HepG2 (cell line): ENCODE measurements around the gene HNRNPA2B1. TPM values are rescaled to one million over a fixed set of nuclear protein-coding genes. Genes with fewer than 3 reads are reported as not detected.

Experiments
- ATAC-seq: fragments of 200-7000 bp; cut with Tn5 transposase; 3 replicates; pipeline ENCODE4 v1.9.1; 2020; ENCODE audit warnings: mild to moderate bottlenecking, moderate library complexity
- BruUV-seq: library from RNA; stranded (reverse); fragments of 400-500 nt; replicated peaks from 2 replicates; lab custom pipeline; 2021; lab: Mats Ljungman, UMichigan
- CTCF ChIA-PET: fragments of 300-600 bp; formaldehyde crosslinking; extraction: SDS; loops from one replicate; lab custom pipeline; 2021; ENCODE audit warnings: low total read pairs, inconsistent platforms, low intra/inter-chr PET ratio; lab: Yijun Ruan, JAX
- POLR2A ChIA-PET: fragments of 350-600 bp; sonication (Branson Sonifier 250); formaldehyde crosslinking; loops from one replicate; lab custom pipeline; 2020; ENCODE audit warnings: antibody characterized with exemption, inconsistent platforms; lab: Yijun Ruan, JAX
- DNase-seq: peaks from one replicate; pipeline ENCODE4 v3.0.0-alpha.2; 2015; ENCODE audit warnings: low spot score
- FAIRE-seq: peaks from 3 replicates; lab custom pipeline; 2011; peaks lifted over from hg19 to GRCh38; lab: Jason Lieb, UNC
- H2AFZ ChIP-seq: one replicate; pipeline ENCODE4 v1.6.1; 2011; ENCODE audit warnings: low read length, inconsistent platforms
- H3K27ac ChIP-seq: fragments of 300-600 bp; 3 replicates; pipeline ENCODE4 v1.8.0; 2011; ENCODE audit warnings: mixed run types, mild to moderate bottlenecking, mixed read lengths, low read length, inconsistent platforms; ENCODE audit not compliant: insufficient read depth; ENCODE audit errors: extremely low read length
- H3K27me3 ChIP-seq, 2 experiments: fragments of 200-600 bp in 1 of 2; 2 replicates in 1 of 2; 3 replicates in 1 of 2; pipeline versions ENCODE4 v1.6.0 to v1.8.0; 2011; ENCODE audit warnings: low read length in 2 of 2, mild to moderate bottlenecking in 2 of 2, moderate library complexity in 2 of 2, inconsistent platforms in 1 of 2; ENCODE audit not compliant: insufficient read depth in 2 of 2, control insufficient read depth in 1 of 2
- H3K36me3 ChIP-seq, 2 experiments: fragments of 200-600 bp in 1 of 2; replicated peaks in 1 of 2; 2 replicates in 1 of 2; 3 replicates in 1 of 2; pipeline versions ENCODE4 v1.5.1 to v1.8.0; 2011; ENCODE audit warnings: low read length in 2 of 2, inconsistent platforms in 1 of 2; ENCODE audit not compliant: insufficient read depth in 2 of 2, control insufficient read depth in 1 of 2
- H3K4me1 ChIP-seq: 2 replicates; pipeline ENCODE4 v1.5.1; 2012; ENCODE audit warnings: low read length, inconsistent platforms; ENCODE audit not compliant: insufficient read depth
- H3K4me2 ChIP-seq: 2 replicates; pipeline ENCODE4 v1.6.0; 2011; ENCODE audit warnings: low read depth, low read length, inconsistent platforms
- H3K4me3 ChIP-seq, 3 experiments: fragments of 200-600 bp in 1 of 3; sonication (generic), shearing (Covaris generic) in 1 of 3; replicated peaks in 1 of 3; 2 replicates each; pipeline ENCODE4 v1.5.1; 2011 to 2016; ENCODE audit warnings: low read length in 3 of 3, inconsistent platforms in 2 of 3, low read depth in 2 of 3, mild to moderate bottlenecking in 2 of 3, control low read depth in 1 of 3, mixed read lengths in 1 of 3; ENCODE audit not compliant: insufficient read depth in 1 of 3
- H3K79me2 ChIP-seq: one replicate; pipeline ENCODE4 v1.6.1; 2011; ENCODE audit warnings: low read length, inconsistent platforms; ENCODE audit not compliant: insufficient read depth
- H3K9ac ChIP-seq: 2 replicates; pipeline ENCODE4 v1.6.0; 2011; ENCODE audit warnings: mild to moderate bottlenecking, low read depth, low read length, inconsistent platforms; ENCODE audit not compliant: insufficient read depth
- H3K9me3 ChIP-seq: 2 replicates; pipeline ENCODE4 v1.5.1; 2012; ENCODE audit warnings: mild to moderate bottlenecking, low read length
- H4K20me1 ChIP-seq: 2 replicates; pipeline ENCODE4 v1.6.0; 2011; ENCODE audit warnings: inconsistent platforms, mild to moderate bottlenecking, low read length, moderate library complexity; ENCODE audit not compliant: insufficient read depth
- ELF3 ChIP-seq: IDR thresholded peaks from 2 replicates; pipeline ENCODE4 v1.6.1; 2016; ENCODE audit warnings: missing genetic modification reagents, missing compliant biosample characterization
- GLI4 ChIP-seq: sonication (generic); formaldehyde crosslinking; IDR thresholded peaks from 2 replicates; pipeline ENCODE4 v1.5.1; 2020; ENCODE audit warnings: missing genetic modification reagents, mild to moderate bottlenecking, moderate library complexity, borderline replicate concordance
- KAT7 ChIP-seq: IDR thresholded peaks from 2 replicates; pipeline ENCODE4 v1.6.1; 2018; ENCODE audit warnings: borderline replicate concordance, missing compliant biosample characterization
- KDM1A ChIP-seq: IDR thresholded peaks from 2 replicates; pipeline ENCODE4 v1.6.1; 2016; ENCODE audit warnings: missing compliant biosample characterization
- MYNN ChIP-seq: sonication (generic); formaldehyde crosslinking; IDR thresholded peaks from 2 replicates; pipeline ENCODE4 v1.4.0; 2020; ENCODE audit warnings: mild to moderate bottlenecking, low read depth, missing genetic modification reagents
- NCOR1 ChIP-seq: fragments of 200-600 bp; sonication (generic); IDR thresholded peaks from 2 replicates; pipeline ENCODE4 v1.7.0; 2017; ENCODE audit warnings: antibody characterized with exemption, low read length, borderline replicate concordance
- PLRG1 ChIP-seq: fragments of 450-650 bp; conservative IDR thresholded peaks from 2 replicates; pipeline ENCODE4 v1.6.1; 2016
- SALL1 ChIP-seq: sonication (generic); formaldehyde crosslinking; IDR thresholded peaks from 2 replicates; pipeline ENCODE4 v1.8.0; 2022; ENCODE audit warnings: mild to moderate bottlenecking, missing genetic modification reagents
- SIX4 ChIP-seq: sonication (generic); formaldehyde crosslinking; IDR thresholded peaks from 2 replicates; pipeline ENCODE4 v1.4.0; 2020; ENCODE audit warnings: missing genetic modification reagents
- SMAD9 ChIP-seq: sonication (generic); formaldehyde crosslinking; IDR thresholded peaks from 2 replicates; pipeline ENCODE4 v1.5.1; 2020; ENCODE audit warnings: mild to moderate bottlenecking, missing genetic modification reagents
- SP2 ChIP-seq: sonication (generic); formaldehyde crosslinking; IDR thresholded peaks from 2 replicates; pipeline ENCODE4 v1.5.1; 2020; ENCODE audit warnings: mild to moderate bottlenecking, missing genetic modification reagents
- SRSF9 ChIP-seq: fragments of 200-400 bp; formaldehyde crosslinking; IDR thresholded peaks from 2 replicates; pipeline ENCODE4 v1.6.1; 2018; ENCODE audit warnings: borderline replicate concordance, mild to moderate bottlenecking, low read depth, low read length; ENCODE audit not compliant: insufficient read depth, poor library complexity, severe bottlenecking
- ZBTB7A ChIP-seq: sonication (generic); formaldehyde crosslinking; IDR thresholded peaks from 2 replicates; pipeline ENCODE4 v1.8.0; 2022; ENCODE audit warnings: mild to moderate bottlenecking, missing genetic modification reagents
- ZBTB8A ChIP-seq: sonication (generic); formaldehyde crosslinking; IDR thresholded peaks from 2 replicates; pipeline ENCODE4 v1.4.0; 2020; ENCODE audit warnings: mild to moderate bottlenecking, low read depth, missing genetic modification reagents, borderline replicate concordance
- ZC3H4 ChIP-seq: sonication (generic); formaldehyde crosslinking; IDR thresholded peaks from 2 replicates; pipeline ENCODE4 v1.4.0; 2020; ENCODE audit warnings: missing genetic modification reagents, borderline replicate concordance
- ZFP90 ChIP-seq: sonication (generic); formaldehyde crosslinking; IDR thresholded peaks from 2 replicates; pipeline ENCODE4 v1.8.0; 2022; ENCODE audit warnings: missing genetic modification reagents, mild to moderate bottlenecking, inconsistent platforms, borderline replicate concordance
- ZNF564 ChIP-seq: sonication (generic); formaldehyde crosslinking; IDR thresholded peaks from 2 replicates; pipeline ENCODE4 v1.8.1; 2023; ENCODE audit warnings: mild to moderate bottlenecking, missing genetic modification reagents
- ZNF615 ChIP-seq: sonication (generic); formaldehyde crosslinking; IDR thresholded peaks from 2 replicates; pipeline ENCODE4 v1.5.0; 2020; ENCODE audit warnings: mild to moderate bottlenecking, missing genetic modification reagents, borderline replicate concordance
- ZNF766 ChIP-seq: sonication (generic); formaldehyde crosslinking; IDR thresholded peaks from 2 replicates; pipeline ENCODE4 v1.5.0; 2020; ENCODE audit warnings: missing genetic modification reagents, borderline replicate concordance
- ZNF839 ChIP-seq: sonication (generic); formaldehyde crosslinking; IDR thresholded peaks from 2 replicates; pipeline ENCODE4 v1.4.0; 2020; ENCODE audit warnings: missing genetic modification reagents, mild to moderate bottlenecking, borderline replicate concordance
- WGBS: methylation state at CpG from one replicate; pipeline ENCODE4 v1.1.6; 2017; ENCODE audit warnings: low lambda C conversion rate; 5-methylcytosine and 5-hydroxymethylcytosine counted together
- in situ Hi-C: cut with HindIII; loops from 2 replicates; pipeline ENCODE4 v1.10.0; 2017; ENCODE audit warnings: low pct_unique_long_range_greater_than_20kb; ENCODE audit not compliant: extremely low pct_ligation_motif_present
- intact Hi-C: fragments of 100-400 bp; cut with micrococcal nuclease; formaldehyde crosslinking; loops from one replicate; pipeline ENCODE4 v1.10.0; 2022; ENCODE audit not compliant: unreplicated experiment
- polyA plus RNA-seq, 8 experiments: library from polyadenylated mRNA; depleted of rRNA in 3 of 8; stranded (reverse) in 7 of 8; unstranded in 1 of 8; fragments of >200 nt; fragmentation: Illumina TruSeq in 4 of 8; extraction: Trizol in 4 of 8; gene quantifications; 2 replicates each; pipeline versions ENCODE4 v1.2.1 to v1.2.3, GENCODE V29; 2011 to 2016; ENCODE audit warnings: low read depth in 4 of 8, missing spikeins in 1 of 8, mixed read lengths in 1 of 8; ENCODE audit not compliant: insufficient read depth in 1 of 8
- total RNA-seq, 5 experiments: library from RNA; depleted of rRNA; stranded (reverse); fragments of >200 nt; fragmentation: Illumina TruSeq; extraction: Trizol; gene quantifications; 2 replicates each; pipeline ENCODE4 v1.2.3, GENCODE V29; 2016; ENCODE audit warnings: low read depth in 1 of 5
- TF ChIP-seq, protein P1 (sequence below): IDR thresholded peaks from 2 replicates; pipeline ENCODE4 v1.6.1; 2012; ENCODE audit warnings: inconsistent platforms
- TF ChIP-seq, protein P2 (sequence below): sonication (generic); formaldehyde crosslinking; conservative IDR thresholded peaks from 2 replicates; pipeline ENCODE4 v1.4.0; 2020; ENCODE audit warnings: missing genetic modification reagents
- TF ChIP-seq, protein P3 (sequence below): sonication (generic); formaldehyde crosslinking; IDR thresholded peaks from 2 replicates; pipeline ENCODE4 v1.9.0; 2021; ENCODE audit warnings: missing genetic modification reagents, mild to moderate bottlenecking, borderline replicate concordance

The HNRNPA2B1 gene
- total and polyA plus RNA-seq, 2 of the 13 experiments (the other 11 are each of a cell fraction or from before 2014, with no cell fraction given), result 193 to 412 TPM

DNA sequence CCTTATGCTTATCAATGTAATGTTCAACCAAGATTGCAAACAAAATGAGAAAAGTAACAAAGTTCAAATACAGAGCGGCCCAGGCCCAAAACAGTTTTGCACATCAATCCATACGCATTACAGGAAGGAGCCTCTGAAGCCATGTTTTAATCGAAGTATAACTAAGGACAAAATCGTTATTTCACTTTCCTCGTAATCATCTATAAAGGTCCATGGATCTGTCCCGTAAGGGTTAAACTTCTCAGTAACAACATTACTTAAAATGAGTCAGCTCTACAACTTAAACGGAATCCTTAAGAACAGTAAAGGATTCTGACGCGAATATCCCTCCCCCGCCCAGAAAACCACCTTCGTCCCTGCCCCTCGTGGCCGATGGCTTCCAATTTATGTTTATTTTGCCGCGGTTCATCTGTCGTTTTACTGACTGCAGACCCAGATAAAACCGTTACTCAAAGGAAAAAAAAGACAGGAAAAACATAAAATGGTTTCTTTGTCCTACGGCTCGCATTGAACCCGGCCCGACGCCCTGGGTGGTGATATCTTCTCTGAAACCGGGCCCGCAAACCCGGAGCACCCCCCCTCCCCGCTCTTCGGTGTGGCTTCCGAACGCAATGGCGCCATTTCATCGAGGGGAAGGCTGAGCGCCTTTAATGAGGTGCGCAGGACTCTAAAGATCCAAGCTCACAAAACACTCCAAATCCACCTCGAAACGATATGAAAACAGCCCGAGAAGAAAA, 1.1 kb downstream of the HNRNPA2B1 start:
- CTCF ChIA-PET, result no interaction called here
- peak overlapping the region; percentile 99 for H3K4me3 ChIP-seq
- FAIRE-seq, result no peak
- H2AFZ ChIP-seq, result no peak overlapping the region
- peaks cover 42% of the 10 kb centered on the region for H3K4me1 ChIP-seq
- H4K20me1 ChIP-seq, result peaks cover 70% of the 10 kb centered on the region
- H3K9me3 ChIP-seq, result no peaks in the 10 kb centered on the region
- POLR2A ChIA-PET, result interaction anchor here (0.6 to 5.8 kb wide), 21 partner anchors 8 to 934 kb away, joined by 3 to 40 read pairs (median 4); partner anchors contain the start of gene NFE2L3
- BruUV-seq, result no TSS peak
- peak overlapping the region; percentile 100 for H3K9ac ChIP-seq
- under 1% methylated on average over 36 of the region's 36 CpGs for WGBS
- peaks cover 9 to 31% of the 10 kb centered on the region in 2 experiments for H3K36me3 ChIP-seq
- no peaks in the 10 kb centered on the region; a peak in 1 of 5 replicates for H3K27me3 ChIP-seq
- peak overlapping the region; percentile 77 for H3K4me2 ChIP-seq
- intact Hi-C loops (loop anchor here (2.0 to 5.0 kb wide), 6 partner anchors 47 to 307 kb away; partner anchors contain the start of genes NFE2L3 and SNX10), in situ Hi-C loops (loop anchor here (10.0 kb wide), 1 partner anchor 165 kb away; no protein-coding TSS in a partner anchor)
- no peak for DNase-seq
- H3K79me2 ChIP-seq, result peaks cover 88% of the 10 kb centered on the region
- peak; percentile 2; the same call in 1 of the 3 replicates for ATAC-seq
- H3K27ac ChIP-seq, result peak overlapping the region; percentile 99
- TF ChIP-seq PLRG1, result no peak
- TF ChIP-seq, protein P1, sequence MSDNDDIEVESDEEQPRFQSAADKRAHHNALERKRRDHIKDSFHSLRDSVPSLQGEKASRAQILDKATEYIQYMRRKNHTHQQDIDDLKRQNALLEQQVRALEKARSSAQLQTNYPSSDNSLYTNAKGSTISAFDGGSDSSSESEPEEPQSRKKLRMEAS, result 0 out of 2 replicates have a peak, but pooled peaks have one; percentile 8
- no peak for TF ChIP-seq SP2 (CRISPR knock-in tag)
- no peak for TF ChIP-seq KDM1A (CRISPR knock-in tag)
- TF ChIP-seq KAT7, result peak; percentile 26; the same call in 1 of the 2 replicates
- TF ChIP-seq ZNF839 (CRISPR knock-in tag), result no peak
- TF ChIP-seq GLI4, result peak; percentile 4; the same call in 1 of the 2 replicates
- no peak for TF ChIP-seq SMAD9 (CRISPR knock-in tag)
- no peak for TF ChIP-seq SRSF9
- TF ChIP-seq ZNF615, result no peak
- no peak for TF ChIP-seq ZNF766
- no peak for TF ChIP-seq ZC3H4 (CRISPR knock-in tag)
- TF ChIP-seq SALL1 (CRISPR knock-in tag), result no peak
- TF ChIP-seq, protein P2, sequence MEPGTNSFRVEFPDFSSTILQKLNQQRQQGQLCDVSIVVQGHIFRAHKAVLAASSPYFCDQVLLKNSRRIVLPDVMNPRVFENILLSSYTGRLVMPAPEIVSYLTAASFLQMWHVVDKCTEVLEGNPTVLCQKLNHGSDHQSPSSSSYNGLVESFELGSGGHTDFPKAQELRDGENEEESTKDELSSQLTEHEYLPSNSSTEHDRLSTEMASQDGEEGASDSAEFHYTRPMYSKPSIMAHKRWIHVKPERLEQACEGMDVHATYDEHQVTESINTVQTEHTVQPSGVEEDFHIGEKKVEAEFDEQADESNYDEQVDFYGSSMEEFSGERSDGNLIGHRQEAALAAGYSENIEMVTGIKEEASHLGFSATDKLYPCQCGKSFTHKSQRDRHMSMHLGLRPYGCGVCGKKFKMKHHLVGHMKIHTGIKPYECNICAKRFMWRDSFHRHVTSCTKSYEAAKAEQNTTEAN (CRISPR knock-in tag), result no peak
- TF ChIP-seq MYNN (CRISPR knock-in tag), result no peak
- no peak for TF ChIP-seq ELF3
- TF ChIP-seq NCOR1, result 0 out of 2 replicates have a peak, but pooled peaks have one; percentile 17
- TF ChIP-seq ZNF564, result 0 out of 2 replicates have a peak, but pooled peaks have one; percentile 47
- 0 out of 2 replicates have a peak, but pooled peaks have one; percentile 50 for TF ChIP-seq ZBTB8A (CRISPR knock-in tag)
- TF ChIP-seq SIX4 (CRISPR knock-in tag), result no peak
- TF ChIP-seq, protein P3, sequence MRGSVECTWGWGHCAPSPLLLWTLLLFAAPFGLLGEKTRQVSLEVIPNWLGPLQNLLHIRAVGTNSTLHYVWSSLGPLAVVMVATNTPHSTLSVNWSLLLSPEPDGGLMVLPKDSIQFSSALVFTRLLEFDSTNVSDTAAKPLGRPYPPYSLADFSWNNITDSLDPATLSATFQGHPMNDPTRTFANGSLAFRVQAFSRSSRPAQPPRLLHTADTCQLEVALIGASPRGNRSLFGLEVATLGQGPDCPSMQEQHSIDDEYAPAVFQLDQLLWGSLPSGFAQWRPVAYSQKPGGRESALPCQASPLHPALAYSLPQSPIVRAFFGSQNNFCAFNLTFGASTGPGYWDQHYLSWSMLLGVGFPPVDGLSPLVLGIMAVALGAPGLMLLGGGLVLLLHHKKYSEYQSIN (CRISPR knock-in tag), result no peak
- TF ChIP-seq ZFP90 (CRISPR knock-in tag), result no peak
- no peak for TF ChIP-seq ZBTB7A
